T-helper 9 cell (primary cell): ENCODE measurements around the gene GINS2.

Experiments
- DNase-seq: peaks from one replicate; pipeline ENCODE4 v3.0.0-alpha.2; 2020

GINS2 gene

GRCh38 chr16:85715169-85716021, 26.6 kb upstream of the GINS2 start:
- no peak for DNase-seq

- DNase-seq: no peak
Measured at GRCh38 chr16:85712801-85713200, 24.0 kb upstream of the GINS2 start.

DNA sequence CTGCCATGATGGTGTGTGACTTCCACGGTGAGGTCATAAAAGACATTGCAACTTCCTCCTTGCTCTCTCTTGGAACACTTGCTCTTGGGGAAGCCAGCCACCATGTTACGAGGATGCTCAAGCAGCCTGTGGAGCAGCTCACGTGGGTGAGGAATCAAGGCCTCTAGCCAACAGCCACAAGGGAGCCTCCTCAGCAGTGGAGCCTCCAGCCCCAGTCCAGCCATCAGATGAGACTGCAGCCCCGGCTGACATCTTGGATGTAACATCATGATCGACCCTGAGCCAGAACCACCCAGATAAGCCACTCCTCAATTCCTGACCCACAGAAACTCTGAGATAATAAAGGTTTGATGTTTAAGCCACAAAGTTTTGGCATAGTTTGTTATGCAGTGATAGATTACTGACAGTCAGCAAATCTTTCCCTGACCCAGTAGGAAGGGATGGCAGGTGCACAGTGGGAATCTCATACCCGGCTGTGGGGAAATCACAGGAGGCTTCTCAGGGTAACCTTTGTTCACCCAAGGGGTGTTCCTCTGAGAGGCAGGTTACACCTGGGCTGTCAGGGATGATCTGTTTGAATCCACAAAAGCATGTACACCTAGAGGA, 23.3 kb upstream of the GINS2 start:
- no peak for DNase-seq

DNA sequence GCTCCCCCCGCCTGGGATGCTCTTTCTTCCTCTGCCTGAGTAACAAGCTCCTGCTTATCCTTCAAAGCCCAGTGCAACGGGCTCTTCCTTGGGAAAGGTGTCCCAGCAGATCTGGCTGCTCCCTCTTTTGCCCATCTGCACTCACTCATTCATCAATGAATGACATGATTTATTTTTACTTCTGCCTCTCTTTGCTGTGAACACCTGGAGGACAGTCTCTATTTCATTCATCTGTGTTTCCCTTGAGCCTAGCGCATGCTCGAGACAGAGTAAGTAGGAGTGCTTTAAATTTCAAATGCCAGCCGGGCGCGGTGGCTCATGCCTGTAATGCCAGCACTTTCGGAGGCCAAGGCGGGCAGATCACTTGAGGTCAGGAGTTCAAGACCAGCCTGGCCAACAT, 22.0 kb upstream of the GINS2 start:
- DNase-seq: no peak

DNA sequence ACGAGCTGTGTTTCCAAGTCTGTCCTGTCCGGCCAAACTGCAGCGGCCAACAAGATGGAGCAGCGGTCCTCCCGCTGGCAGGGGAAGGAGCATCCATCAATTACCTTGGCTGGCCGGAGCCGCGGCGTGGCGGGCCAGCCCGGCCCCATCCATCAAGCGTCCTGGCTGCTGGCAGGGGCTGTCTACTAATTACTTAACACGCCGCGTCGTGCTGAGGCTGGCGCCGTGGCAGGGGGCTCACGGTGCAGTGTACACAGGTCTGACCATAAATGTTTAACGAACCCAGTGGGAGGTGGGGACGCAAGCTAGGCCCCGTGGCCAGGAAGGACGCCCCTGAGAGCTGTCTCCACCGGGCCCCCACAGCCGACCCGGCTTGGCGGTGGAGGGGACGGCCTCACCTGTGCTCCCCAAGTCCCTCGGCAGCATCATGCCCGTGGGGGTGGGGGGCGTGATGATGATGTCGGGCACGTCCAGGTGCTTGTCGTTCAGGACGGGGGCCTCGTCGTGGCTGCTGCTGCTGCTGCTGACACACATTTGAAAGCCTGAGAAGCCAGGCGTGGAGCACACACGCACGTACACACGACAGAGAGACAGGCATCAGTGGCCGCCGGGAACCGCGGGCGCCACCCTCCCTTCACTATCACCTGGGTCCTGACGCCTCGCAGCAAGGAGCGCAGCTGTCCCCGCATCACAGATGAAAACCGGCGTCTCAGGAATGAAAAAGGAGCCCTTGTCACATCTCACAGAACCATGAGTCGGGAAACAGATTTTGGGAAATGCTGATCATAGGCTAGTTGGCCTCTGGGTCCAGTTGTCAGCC, 21.2 kb upstream of the GINS2 start:
- DNase-seq: no peak

- DNase-seq: no peak
Measured at GRCh38 chr16:85708338-85708737, 19.6 kb upstream of the GINS2 start.

- DNase-seq: no peak
Measured at GRCh38 chr16:85707528-85708095, 18.9 kb upstream of the GINS2 start.

- DNase-seq: no peak
Measured at GRCh38 chr16:85706449-85707034, 17.8 kb upstream of the GINS2 start.

- DNase-seq: no peak
Measured at GRCh38 chr16:85704900-85705846, 16.4 kb upstream of the GINS2 start.

DNA sequence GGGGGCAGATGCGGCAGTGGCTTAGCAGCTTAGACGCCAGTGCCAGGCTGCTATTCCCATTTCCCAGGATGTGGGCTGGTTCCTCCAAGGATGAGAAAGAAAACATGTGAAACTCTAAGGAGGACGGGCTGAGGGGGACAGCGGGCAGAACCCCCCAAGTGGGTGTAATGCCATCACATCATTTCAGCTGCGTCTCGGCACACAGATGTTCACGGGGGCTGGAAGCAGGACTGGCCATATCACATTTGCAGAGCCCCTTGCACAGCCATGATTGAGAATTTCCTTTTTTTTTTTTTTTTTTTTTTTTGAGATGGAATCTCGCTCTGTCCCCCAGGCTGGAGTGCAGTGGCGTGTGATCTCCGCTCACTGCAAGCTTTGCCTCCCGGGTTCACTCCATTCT, 15.3 kb upstream of the GINS2 start:
- no peak for DNase-seq

DNA sequence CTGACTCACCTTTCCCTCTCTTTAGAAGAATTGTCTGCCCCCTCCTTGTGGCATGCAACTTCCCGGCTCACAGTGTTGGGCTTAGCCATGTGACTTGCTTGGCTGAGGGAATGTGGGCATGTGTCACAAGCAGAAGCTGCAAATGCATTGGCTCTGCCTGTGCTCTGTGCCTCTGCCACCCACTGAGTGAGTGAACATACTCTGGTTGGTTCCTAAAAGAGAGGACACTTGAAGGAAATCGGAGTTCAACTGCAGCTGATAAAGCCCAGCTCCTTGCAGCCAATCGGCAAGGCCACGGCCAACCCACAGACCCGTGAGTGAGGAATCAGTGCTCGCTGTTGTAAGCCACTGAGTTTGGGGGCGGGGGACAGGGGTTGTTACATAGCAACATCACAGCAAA, 10.9 kb upstream of the GINS2 start:
- no peak for DNase-seq

DNA sequence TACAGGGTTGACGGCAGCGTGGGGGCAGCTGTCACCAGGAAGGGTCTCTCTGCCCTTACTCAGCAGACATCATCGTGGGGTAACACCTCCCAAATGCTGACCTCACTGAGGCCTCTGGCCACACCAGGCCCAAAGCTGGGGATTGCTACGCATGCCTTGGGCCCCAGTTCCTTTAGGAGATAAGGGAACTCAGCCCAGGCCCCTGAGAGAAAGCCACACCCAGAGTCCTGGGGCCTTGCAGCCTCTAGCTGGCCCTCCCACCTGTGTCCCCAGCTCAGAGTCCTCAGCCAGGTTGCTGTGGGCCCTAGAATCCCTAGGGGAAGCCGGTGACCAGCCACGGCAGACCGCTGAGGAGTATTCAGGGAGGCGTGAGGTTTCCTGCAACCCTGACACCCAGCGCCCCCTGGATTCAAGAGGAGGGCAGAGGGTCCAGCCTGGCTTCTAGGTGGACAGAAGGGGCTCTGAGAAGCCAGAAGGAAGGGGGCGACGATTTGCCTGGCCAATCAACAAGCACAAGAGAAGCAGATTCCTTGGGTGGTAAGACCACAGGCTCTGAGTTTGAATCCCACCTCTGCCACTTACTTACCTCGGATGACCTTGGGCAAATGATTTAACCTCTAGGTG, 10.3 kb upstream of the GINS2 start:
- no peak for DNase-seq

- DNase-seq: no peak
Measured at GRCh38 chr16:85698459-85698891, 9.7 kb upstream of the GINS2 start.

DNA sequence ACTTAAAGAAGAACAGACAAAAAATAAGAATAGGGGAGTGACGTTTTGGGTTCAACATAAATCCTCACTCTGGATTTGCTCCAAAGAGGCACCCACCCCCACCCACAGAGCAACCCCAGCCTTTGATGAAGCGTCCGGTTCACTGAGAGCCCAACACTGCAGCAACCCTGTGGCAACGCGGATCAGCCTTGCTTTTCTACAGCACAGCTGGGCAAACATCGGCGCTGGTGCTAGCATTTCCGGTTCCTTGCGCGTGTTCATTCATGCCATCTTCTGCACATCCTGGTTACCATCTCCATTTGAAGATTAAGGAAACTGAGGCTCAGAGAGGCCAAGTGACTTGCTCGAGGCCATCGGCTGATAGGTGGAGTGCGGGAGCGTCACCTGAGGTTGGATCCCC, 8.7 kb upstream of the GINS2 start:
- no peak for DNase-seq

DNA sequence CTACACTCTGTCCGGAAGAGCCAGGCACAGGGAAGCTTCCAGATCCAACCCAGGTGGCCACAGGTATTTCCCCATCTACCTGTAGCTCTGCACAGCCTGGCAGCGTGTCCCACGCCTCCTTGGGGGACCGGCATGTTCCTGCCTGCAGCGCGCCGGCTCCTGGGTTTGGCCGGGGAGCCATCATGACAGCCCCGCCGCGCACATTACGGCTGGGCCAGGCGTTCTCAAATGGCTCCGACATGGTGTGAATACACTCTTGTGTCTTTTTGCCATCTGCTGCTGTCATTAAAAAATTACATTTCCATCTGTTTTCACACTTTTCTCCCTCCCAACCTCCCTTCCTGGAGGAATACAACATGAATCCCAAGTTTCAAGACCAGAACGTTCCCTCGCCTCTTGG, 8.0 kb upstream of the GINS2 start:
- DNase-seq: no peak

- no peak for DNase-seq
Measured at GRCh38 chr16:85695196-85696128, 6.7 kb upstream of the GINS2 start.

DNA sequence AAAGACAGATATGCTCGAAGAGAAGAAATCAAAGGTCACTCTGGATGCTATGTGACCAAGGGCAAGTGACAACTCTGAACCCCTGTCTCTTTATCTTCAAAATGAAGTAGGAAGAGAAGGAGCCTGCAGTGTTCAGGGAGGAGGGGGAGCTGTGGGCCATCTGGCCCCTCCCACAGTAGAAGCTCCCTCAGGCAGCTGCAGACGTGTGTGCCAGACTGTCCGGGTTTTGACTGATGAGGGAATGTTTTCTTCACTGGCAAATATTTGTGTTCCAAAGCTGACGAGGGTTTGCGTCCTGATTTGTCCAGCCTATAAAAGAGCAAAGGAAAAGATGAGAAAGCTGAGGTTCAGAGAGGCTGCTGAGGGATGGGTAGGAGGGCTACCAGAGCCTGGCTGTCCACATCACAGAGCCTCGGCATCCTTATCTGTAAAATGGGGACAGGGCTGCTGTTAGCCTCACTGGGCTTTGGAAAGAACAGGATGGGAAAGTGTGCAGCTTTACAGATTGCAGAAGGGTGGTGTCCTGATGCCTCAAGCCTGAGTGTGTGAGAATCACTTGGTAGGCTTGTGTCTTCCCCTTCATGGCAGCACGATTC, 1.8 kb upstream of the GINS2 start:
- DNase-seq: no peak

DNA sequence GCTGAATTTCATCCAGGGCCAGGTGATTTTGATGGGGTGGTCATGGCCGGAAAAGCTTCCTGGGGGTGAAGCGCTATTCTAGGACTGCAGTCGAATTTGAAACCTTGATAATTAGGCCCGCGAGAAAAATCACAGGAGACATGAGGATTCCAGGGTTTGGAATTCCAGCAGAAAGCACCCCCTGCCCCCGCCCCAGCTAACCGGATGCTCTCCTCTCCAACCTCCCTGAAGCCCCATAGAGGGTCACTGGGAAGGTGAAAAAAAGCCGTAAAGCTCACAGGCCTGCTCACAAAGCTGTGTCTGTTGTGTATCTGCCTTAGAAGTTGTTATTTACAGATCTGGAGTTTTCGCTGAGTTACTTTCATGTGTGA, 1.2 kb upstream of the GINS2 start:
- DNase-seq: no peak

- no peak for DNase-seq
Measured at GRCh38 chr16:85689285-85689949, 663 bp upstream of the GINS2 start.
